SH-SY5Y (cell line): ENCODE measurements around the gene VAT1.

Experiments used
- GATA2 ChIP-seq: IDR thresholded peaks from 2 replicates; pipeline ENCODE4 v1.6.1; 2011; ENCODE audit warnings: mild to moderate bottlenecking, low read depth, low read length
- GATA3 ChIP-seq: IDR thresholded peaks from 2 replicates; pipeline ENCODE4 v1.6.1; 2011; ENCODE audit warnings: low read depth, mild to moderate bottlenecking, low read length, moderate library complexity

Gene VAT1

DNA sequence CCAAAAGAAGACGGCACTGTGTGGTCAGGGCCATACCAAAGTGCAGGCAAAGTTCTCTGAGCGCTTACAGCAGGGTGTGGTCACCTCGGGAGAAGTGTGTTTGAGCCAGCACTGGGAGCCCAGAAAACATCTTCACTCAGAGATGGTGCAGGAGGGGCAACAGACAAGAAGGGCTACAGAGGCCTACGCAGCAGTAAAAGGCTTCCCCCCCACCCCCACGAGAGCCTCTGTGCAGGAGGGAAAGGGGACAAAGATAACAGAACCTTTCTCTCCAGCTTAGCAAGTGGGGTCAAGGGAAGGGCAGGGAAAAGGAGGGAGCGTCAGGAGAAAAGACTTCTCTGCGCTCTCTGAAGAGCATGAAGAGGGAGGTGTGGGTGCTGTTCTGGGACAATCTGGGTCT, 2.8 kb downstream of the VAT1 start:
- TF ChIP-seq GATA2 (no peak), GATA3 (no peak)

DNA sequence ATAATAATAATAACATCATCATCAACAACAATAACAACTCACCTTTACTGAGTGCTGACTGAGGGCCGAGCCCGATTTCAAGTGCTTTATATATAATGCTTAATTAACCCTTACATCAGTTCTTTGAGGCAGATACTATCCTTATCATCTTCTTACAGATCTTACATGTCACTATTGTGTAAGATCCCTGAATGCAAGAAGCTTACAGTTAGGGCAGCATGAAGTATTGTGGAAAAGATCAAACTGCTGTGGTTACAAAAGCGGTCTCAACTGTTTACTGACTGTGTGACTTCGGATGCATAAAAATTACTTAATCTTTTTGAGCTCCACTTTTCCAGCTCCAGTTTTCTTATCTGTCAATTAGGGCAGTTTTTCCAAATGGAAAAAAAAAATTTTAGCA, 3.3 kb downstream of the VAT1 start:
- TF ChIP-seq GATA3 (no peak), GATA2 (no peak)

DNA sequence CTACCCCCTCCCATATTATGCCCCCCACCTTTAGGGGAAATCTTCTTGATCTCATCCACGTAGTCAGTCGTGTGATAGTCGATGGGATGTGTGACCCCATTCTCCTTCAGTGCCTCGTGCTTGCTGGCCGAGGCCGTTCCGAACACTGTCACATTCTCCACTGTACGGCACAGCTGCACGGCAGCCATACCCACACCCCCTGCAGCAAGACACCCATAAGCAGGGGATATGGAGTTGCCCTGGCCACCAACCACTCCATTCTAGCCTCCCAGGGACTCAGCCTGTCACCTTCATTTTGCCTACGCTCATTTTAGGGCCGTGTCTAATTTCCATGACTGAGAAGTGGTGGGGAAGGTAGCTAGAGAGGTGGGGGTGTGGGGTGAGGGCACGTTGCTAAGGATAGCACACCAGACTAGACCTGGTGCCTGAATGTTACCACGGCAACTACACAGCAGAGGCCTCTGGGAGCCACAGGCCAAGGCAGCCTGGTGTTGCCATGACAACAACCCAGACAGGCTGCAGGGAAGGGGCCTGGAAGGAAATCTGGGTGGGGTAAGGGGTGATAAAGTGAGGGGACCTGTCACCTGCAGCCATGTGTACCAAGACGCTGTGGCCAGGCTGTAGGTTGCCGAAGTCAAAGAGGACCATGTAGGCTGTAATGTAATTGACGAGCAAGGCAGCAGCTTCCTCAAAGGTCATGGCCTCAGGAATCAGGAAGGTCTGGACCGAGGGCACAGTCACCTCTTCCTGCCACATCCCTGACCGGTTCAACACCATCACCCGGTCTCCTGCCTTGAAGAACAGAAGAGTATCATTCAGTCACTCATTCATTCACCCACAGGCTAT, 4.0 kb downstream of the VAT1 start:
- TF ChIP-seq GATA2 (no peak), GATA3 (no peak)

DNA sequence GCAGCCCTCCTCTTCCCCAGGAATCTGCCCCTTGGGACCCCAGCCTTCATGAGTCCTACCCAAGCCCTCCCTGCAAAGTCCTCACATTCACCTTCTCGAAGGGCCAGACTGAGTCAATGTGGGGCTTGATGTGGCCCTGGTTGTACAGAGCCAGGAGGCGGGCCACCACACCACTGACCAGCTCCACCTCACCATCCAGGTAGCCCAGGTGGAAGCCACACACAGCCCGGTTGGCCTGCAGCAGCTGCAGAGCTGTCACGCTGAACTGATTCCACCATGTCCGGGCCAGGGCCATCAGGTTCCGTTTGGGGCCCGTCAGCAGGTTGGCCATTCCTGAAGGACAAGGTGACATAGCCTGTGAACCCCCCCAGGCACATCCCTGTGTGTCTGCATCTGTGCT, 6.0 kb downstream of the VAT1 start:
- TF ChIP-seq GATA3 (no peak), GATA2 (no peak)

DNA sequence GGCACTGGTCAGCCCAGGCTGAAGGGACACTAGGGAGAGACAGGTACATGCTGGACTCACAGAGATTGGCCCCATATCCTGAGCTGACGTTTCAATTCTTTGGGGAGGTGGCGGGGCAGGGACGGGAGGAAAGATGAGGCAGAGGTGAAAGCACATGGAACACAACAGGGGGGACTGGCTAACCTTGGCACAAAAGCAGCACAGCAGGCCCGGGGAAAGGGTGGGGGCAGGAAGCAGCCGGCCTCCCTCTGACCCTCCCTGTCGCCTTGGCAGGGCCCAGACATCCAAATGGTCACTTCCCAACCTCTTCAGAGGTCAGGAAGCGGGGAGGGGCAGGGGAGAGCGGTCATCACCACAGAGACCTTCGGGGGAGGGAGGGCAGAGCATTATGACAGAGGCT, 6.6 kb downstream of the VAT1 start:
- TF ChIP-seq GATA2 (no peak), GATA3 (no peak)

DNA sequence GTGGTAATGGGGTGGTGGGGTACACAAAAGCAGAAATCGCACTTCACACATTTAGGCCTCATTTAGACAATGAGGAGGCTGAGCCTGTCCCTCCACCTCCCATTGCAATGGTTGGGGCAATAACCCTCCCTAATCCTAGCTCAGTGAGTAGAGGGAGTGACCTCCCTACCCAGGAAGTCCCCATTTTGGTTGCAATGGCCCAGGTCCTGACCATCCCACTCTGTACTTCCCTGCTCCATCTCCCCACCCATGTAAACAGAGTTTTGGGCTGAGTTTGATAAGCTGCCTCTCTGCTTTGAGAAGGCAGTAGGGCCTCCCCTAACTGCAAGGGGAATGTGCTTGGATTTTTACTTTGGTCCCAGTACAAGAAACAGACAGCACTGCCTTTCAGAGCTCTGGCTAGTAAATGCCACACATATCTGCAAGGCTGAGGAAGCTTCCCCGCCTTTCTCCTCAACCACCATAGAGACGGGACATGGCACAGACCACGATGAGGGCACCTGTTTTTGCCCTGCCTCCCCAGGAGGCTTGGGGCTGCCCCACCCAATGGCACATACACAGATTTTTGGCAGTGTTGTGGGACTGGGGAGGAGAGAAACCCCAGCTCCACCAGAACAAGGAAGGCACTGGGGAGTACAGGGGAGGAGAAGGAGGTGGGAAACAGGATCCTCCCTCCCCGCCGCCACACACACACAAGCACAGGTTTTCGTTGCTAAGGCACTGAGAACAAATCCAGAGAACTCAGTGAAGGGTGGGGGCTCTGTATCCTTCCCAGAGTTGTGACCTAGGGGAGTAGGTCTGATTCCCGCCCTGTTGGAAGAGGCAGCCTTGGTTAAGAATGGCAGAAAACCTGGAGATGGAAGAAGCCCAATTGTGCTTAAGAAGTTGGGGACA, 7.3 kb downstream of the VAT1 start:
- TF ChIP-seq GATA2 (no peak), GATA3 (no peak)

DNA sequence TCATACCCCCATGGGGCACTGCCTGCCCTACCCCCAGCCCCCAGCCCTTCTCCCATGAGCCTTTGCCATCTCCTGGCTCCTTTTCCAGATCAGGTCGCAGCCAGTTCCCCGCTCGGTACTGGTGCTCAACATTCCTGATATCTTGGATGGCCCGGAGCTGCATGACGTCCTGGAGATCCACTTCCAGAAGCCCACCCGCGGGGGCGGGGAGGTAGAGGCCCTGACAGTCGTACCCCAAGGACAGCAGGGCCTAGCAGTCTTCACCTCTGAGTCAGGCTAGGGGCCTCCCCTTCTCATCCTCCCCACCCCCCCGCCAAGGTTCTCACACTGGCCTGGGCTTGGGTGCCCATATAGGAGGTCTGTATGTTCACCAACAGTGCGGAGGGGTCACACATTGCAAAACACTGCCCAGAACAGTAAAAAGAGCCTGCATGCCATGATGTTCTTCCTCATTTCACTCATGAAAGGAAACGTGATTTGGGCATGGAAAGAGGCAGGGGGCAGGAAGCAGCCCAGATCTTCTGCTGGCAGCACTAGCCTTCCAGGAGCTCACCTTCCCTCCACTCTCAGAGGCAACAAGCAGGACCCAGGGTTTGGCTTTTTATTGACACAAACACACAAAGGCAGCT, 8.1 kb downstream of the VAT1 start:
- TF ChIP-seq GATA3 (no peak), GATA2 (no peak)

DNA sequence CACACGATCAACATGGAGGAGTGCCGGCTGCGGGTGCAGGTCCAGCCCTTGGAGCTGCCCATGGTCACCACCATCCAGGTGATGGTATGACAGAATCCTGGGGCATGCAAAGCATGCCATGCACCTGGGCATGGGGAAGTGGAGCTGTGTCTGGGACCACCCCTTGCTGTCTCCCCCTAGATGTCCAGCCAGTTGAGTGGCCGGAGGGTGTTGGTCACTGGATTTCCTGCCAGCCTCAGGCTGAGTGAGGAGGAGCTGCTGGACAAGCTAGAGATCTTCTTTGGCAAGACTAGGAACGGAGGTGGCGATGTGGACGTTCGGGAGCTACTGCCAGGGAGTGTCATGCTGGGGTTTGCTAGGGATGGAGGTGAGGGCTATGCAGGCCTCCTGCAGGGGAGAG, 8.9 kb downstream of the VAT1 start:
- TF ChIP-seq GATA2 (no peak), GATA3 (no peak)

DNA sequence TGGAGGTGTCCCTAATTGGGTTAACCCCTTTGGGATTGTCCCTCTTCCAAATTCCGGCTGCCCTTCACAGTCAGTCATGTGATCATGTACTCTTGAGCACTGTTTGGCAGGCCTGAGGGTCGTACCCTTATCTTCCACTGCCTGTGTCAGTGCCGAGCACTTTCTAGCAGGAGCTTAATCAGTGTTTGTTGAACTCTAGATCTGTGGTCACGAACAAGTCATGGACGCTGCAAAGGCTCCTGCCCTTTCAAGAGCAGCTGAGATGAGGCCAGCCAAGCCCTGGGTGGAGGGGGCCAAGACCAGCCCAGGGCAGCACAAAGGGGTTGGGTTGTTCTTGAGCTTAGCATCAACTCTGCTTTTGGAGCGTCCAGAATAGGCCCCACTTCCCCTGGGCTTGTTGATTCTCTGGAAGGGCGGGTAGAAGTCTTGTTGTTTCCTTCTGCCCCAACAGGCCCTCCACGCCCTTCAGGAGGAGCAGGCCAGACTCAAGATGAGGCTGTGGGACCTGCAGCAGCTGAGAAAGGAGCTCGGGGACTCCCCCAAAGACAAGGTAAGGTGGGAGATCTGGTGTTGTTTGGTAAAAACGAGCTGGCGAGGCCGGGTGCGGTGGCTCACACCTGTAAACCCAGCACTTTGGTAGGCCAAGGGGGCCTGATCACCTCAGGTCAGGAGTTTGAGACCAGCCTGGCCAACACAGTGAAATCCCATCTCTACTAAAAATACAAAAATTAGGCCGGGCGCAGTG, 10.3 kb downstream of the VAT1 start:
- TF ChIP-seq GATA2 (no peak), GATA3 (no peak)

DNA sequence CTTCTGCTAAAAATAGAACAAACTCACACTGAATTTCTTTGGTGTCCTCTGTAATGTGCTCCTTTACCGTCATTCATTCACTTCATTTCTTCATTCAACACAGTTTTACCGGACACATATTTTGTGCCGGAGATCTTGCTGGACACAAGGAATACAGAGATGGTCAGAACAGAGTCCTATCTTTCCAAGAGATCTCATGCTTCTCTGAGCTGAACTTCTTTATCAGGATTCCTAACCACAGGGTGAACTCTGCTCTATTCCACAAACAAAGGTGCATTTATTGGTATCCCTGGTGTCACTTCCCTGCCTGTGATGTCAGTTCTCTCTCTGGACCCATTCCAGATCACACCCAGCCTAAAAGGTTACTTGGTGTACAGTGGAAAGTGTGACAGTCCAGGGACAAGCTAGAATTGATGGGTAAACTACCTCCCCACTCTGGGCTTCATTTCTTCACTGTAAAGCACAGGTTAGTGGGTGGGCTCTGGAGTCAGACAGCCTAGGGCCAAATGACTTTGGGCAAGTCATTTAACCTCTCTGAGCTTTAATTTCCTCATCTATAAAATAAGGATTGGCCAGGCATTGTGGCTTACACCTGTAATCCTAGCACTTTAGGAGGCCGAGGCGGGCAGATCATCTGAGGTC, 11.4 kb downstream of the VAT1 start:
- TF ChIP-seq GATA2 (no peak), GATA3 (no peak)

DNA sequence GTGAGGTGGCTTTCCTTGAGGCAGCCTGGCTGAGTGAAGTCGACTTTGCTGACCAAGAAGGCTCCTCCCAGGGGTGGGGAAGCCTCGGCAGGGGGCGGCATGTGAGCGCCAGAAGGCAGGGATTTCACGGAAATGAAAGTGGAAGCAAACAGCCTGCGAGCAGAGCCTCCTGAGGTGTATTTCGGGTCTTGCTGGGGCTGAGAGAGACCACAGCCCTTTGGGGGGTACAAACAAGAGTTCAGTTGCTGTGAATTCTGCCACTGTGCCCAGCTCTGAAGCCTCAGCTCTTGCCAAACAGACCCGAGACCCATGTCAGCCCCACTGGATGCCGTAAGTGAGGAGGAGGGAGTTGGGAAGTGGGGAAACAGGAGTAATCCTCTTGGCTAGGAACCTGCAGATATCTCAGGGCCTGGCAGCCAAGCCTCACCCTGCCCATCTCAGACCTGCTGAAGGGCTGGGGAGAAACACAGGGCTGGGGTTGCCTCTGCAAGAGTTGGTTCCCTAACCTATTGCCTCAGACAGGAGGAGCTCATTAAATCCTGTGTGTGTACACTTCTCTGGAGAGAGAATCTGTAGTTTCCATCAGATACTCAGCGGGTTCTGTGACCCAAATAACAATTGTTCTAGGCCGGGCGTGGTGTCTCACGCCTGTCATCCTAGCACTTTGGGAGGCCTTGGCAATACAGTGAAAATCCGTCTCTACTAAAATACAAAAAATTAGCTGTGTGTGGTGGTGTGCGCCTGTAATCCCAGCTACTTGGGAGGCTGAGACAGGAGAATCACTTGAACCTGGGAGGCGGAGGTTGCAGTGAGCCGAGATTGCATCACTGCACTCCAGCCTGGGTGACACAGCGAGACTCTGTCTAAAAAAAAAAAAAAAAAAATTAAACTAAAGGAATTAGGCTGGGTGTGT, 15.3 kb downstream of the VAT1 start, which contains the start of gene IFI35:
IFI35 (plus strand) TSS at position 146 of the 913 bp plus-strand sequence; CDS start at position 310, 164 bp downstream.
- TF ChIP-seq GATA2 (no peak), GATA3 (no peak)

DNA sequence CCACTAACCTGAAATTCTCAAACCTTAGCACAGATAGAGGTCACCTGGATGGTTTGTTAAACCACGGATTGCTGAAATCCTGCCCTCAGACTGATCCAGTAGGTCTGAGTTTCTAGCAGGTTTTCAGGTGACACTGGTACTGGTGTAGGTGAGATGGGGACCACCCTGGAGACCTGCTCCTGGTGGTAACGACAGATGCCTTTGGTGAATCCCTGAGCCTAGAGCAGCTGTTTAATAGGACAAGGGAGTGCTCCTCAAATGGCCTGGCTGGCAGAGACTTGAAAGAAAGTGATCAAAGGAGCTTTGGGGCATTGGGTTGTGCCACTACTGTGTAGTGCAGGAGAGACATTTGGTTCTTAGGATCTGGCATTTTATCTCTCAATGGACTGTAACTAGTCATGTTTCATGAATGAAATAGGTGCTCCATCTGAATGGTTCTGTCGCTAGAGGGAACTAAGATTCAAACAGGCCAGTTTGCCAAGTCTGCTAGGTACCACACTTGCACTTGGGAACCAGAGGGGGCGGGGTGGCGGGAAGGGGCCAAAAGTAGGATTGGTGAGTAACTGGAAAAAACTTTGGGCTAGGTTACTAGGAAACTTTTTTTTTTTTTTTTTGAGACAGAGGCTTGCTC, 18.5 kb downstream of the VAT1 start:
- TF ChIP-seq GATA2 (no peak), GATA3 (no peak)
